HG03060 (cell line): Measurements from ENCODE around the gene RPL32.
A peak's percentile ranks its signal among the peaks of the same experiment; 100 is the strongest.
"Not testable (repeated sequence)": the region's sequence is repeated elsewhere in the genome, so short reads cannot be mapped to it uniquely, and the experiment has no call there.

Experiments used
- ATAC-seq: cut with Tn5 transposase; IDR thresholded peaks from one replicate; pipeline ENCODE4 v1.9.1; 2021; ENCODE audit warnings: low read depth, moderate number of reproducible peaks; ENCODE audit not compliant: unreplicated experiment

The RPL32 gene

DNA sequence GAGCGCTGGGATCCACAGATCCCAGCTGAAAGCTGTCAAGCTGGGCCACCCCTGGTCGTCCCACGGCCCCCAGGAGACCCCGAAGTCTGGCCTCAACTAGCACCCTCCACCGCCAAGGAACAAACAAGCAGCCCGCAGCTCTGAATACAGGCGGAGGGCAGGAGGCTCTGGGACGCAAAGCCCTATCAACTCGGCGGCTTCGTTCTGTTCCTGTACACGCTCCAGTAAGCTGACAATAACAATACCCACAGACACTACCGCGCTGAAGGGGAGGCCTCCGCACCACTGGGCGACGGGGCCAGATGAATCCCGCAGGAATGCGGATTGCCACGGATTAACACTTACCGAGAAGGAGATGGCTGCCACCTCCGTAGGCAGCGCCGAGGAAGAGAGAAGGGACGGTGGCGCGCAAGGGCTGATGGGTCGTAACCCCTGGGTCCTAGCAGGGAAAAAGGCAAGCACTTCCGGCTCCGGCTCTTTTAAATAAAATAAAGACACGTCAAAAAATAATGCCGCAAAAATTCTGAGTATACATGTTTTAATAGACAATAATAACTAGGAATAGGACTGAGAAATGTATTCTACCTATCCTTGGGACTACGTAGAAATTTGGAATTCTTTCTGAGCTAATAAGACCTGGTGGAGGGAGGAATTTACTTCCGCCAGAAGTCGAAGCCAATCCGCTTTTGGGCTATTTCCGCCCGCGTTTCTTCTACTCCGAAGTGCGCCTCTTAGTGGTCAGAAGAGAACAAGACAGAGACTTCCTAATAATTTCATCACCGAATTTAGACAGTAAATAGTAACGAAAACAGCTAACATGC, at the start of gene RPL32:
RPL32 (minus strand) TSS at position 417 of the 821 bp plus-strand sequence. CDS start 1,328 bp downstream, outside the sequence.
- ATAC-seq: peak; percentile 81

DNA sequence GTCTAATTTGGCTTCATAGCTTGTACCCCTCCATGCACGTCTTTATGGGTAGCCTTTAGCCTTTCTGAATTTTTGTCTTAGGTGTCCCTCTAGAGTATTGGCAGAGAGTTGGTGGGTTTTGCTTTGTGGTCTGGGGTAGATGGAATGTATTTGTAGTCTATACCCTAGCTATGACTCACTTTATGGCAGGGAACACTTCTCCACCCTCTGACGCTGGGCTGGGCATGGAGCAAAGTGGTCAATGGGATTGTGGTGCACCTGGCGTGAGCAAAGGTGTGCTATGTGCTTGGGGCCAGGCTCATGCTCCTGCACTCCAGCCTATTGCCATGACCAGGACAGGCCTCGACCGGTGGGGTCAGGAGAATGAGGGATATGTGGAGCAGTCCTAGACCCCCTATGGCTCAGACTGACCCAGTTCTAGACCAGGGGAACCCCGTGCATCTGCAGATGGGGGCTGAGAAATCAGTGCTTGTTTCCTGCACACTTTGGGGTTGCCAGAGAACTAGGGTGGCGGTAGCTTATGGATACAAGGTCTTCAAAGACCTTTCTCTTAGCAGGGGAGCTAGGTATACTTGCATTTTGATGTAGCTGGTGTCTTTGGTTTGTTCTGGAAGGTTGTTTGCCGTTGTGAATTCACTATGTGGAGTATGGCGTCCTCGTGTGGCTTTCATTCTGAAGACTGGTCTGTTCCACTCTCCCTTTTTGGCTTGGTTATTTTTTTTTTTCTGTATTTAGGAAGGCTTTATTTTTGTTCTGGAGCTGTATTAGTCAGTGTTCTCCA, 49.4 kb upstream of the RPL32 start:
- ATAC-seq: no peak

DNA sequence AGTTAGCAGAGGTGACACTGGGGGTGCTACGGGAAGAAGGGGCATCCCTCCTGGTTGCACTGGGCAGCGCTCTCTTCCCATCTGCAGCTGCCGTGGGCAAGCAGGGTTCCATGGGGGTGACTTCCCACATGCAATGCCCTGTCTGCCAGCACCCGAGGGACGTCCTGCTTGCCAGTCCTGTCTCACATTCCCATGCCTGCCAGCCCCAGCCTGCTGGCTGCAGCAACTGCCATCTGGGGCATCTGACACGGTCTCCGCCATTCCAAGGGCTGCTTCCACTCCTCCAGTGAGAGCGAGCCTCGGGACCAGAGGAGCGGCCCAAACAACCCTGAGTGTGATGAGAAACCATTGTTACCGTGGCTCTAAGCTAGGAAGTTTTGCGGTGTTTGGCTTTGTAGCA, 45.4 kb upstream of the RPL32 start:
- no peak for ATAC-seq

- ATAC-seq: no peak
Measured at GRCh38 chr3:12886106-12886679, 44.8 kb upstream of the RPL32 start.

DNA sequence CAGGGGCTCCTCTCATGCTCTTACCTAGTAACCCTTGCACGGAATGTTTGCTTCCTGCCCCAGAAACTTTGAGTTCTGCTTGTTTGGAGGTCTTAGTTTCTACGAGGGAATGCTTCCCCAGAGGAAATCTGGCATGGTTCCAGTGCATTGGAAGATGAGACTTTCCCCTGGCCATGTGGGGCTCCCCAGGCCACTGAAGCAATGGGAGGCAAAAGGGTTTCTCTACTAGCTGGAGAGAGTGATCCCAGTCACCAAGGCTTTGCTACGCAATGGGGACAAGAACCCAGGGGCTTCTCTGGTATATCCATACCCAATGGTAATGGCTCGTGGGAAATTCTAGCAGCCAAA, 44.2 kb upstream of the RPL32 start:
- no peak for ATAC-seq

- ATAC-seq: no peak
Measured at GRCh38 chr3:12884790-12885582, 43.6 kb upstream of the RPL32 start.

- ATAC-seq: no peak
Measured at GRCh38 chr3:12884186-12884680, 42.9 kb upstream of the RPL32 start.

GRCh38 chr3:12882336-12883310, 41.3 kb upstream of the RPL32 start:
- ATAC-seq: no peak

DNA sequence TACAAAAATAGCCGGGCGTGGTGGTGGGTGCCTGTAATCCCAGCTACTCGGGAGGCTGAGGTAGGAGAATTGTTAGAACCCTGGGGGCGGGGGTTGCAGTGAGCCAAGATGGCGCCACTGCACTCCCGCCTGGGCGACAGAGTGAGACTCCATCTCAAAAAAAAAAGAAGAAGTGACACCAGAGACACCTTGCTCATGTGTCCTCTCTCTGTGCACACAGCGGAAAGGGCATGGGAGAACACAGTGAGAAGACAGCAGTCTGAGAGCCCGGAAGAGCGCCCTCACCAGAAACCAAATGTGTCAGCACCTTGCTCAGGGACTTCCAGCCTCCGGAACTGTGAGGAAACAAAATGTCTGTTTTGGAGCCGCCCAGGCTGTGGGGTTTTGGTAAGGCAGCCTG, 40.5 kb upstream of the RPL32 start:
- ATAC-seq: peak; percentile 34

DNA sequence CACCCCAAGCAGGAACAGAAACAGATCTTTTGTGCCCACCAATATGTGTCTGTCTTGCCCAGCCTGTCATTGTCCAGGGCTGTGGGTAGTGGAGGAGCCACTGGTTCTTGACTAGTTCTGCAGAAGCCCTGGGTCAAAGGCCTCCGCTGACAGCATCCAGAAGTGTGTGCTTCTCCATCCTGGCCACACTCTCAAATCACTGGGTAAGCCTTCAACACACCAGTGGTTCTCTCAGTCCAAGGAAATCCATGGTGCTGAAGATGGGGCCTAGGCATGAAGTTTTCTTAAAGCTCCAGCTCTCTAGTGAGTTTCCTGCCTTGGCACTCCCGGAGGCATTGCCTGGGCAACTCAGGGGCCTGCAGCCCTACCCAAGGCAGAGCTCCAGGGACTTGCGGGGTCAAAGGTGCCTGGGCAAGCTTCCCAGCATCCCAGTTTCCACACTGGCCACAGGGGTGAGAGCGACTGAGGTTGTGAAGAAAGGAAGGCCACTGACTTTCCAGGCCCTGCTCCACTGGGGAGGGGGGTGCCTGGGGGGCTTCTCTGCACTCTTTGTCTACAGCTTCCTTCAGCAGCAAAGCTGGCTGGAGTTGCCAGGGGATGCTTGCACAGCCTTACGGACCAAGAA, 37.9 kb upstream of the RPL32 start:
- no peak for ATAC-seq

DNA sequence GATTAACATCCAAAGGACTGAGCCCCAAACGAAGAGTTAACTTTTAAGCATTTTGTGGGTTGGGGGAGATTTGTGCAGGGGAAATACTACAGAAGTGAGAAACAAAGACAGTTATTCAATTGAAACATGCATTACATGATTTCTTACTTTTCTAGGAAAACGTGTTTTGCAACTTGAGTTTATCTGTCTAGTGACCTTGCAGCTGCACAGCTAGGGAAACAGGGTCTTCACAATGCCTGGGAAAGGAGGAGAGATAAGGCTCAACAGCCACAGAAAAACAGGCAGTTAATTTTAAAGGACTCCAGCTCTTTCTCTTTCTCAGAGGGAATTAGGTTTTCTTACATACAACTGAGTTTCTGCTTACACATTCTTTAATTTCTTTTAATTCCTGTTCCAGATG, 37.4 kb upstream of the RPL32 start:
- not testable (repeated sequence) for ATAC-seq

- ATAC-seq: no peak
Measured at GRCh38 chr3:12878141-12878574, 36.8 kb upstream of the RPL32 start.

GRCh38 chr3:12877040-12877439, 35.7 kb upstream of the RPL32 start:
- no peak for ATAC-seq

- no peak for ATAC-seq
Measured at GRCh38 chr3:12875857-12876836, 34.8 kb upstream of the RPL32 start.

DNA sequence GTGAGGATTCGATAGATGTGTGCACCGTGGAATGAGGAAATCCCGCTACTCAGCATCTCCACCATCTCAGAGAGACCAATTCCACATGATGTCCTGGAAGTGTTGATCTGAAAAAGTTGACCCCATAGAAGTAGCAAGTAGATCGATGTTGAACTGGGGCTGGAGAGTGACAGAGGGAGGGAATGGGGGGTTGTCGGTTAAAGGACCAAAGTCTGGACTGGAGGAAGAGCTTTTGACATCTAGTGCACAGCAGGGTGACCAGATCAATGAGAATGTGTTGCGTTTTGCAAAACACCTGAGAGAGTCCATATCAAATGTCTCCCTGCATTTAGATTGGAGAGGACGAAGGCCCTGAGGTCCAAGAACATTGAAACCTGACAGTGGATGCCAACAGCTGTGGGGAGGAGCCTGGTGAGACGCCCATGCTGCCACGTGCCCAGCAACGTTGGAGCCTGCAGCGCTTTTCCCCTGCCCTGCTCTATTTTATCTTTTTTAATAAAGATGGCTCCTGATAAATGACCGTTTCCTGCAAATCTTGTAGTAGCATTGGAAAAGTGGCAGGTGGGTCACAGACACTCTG, 30.1 kb upstream of the RPL32 start:
- ATAC-seq: no peak

DNA sequence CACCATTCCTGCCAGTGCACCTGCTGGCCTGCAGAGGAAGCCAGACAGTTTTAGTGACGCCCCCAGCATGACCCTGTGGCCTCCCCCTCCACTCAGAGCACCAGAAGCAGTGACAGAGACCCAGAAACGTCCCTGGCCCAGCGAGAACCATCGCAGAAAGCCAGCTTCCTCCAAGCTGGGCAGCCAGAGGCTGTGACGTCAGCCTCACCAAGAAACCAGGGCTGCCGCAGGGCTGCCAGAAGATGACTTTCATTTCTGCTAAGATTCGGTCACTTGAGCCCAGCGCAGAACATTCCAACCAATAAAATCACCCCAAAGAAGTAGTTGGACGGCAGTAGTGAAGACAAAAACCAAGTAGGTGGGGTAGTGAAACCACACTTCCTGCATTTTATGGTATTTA, 29.6 kb upstream of the RPL32 start:
- no peak for ATAC-seq

- no peak for ATAC-seq
Measured at GRCh38 chr3:12869035-12869621, 27.8 kb upstream of the RPL32 start.
